ENCODE results near the gene AP3D1. TPM values are rescaled to one million over a fixed set of nuclear protein-coding genes. Genes with fewer than 3 reads are reported as not detected.
A peak's percentile ranks its signal among the peaks of the same experiment; 100 is the strongest.

Gene AP3D1
- total RNA-seq, 4 donors from 2014 or later = 66.7 to 107 (median 79.6) TPM

DNA sequence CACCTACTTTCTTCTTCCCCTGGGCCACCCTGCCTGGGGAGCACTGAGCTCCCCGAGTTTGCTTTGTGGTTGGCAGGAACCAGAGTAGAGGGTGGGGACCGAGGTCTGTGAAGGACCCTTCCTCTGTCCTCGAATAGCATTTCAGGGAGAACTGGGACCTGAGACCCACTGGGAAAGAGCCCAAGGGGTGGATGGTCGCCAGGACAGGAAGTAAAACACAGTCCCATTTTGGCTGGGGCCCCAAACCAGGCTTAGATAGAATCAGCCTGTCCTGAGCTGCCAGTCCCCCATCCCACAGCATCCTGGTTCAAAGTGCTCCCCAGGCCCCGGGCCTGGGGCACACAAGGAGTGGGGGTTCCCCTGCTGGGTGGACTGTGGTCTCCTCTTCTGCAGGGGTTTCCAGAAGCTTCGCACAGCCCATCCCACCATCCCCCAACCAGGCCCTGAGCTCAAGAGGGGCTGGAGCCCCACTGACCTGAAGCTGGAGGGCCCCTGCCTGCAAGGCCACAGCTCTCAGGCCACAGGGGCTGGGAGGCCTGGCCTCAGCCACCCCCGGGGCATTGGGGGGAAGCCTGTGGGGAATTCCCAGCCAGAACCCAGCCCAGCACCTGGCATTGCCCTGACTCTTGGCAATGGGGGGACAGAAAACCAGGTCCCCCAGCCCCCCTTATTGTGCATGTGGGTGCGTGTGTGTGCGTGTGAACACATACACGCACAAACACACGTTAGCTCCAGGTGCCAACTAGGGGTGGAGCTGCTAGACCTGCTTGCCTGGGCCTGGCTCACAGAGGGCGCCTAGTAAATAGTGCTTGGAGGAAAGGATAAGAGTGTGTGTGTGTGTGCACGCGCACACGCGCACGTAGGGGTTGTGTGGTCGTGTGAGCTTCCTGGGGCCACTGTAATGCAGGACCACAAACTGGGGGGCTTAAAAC, 99.3 kb downstream of the AP3D1 start:
- ATAC-seq (ENCODE audit: low FRiP score) = no peak
- DNase-seq (ENCODE audit: low spot score) = no peak
- TF ChIP-seq, protein P1, sequence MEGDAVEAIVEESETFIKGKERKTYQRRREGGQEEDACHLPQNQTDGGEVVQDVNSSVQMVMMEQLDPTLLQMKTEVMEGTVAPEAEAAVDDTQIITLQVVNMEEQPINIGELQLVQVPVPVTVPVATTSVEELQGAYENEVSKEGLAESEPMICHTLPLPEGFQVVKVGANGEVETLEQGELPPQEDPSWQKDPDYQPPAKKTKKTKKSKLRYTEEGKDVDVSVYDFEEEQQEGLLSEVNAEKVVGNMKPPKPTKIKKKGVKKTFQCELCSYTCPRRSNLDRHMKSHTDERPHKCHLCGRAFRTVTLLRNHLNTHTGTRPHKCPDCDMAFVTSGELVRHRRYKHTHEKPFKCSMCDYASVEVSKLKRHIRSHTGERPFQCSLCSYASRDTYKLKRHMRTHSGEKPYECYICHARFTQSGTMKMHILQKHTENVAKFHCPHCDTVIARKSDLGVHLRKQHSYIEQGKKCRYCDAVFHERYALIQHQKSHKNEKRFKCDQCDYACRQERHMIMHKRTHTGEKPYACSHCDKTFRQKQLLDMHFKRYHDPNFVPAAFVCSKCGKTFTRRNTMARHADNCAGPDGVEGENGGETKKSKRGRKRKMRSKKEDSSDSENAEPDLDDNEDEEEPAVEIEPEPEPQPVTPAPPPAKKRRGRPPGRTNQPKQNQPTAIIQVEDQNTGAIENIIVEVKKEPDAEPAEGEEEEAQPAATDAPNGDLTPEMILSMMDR (IDR thresholded peaks at IDR 0.05) = no peak

DNA sequence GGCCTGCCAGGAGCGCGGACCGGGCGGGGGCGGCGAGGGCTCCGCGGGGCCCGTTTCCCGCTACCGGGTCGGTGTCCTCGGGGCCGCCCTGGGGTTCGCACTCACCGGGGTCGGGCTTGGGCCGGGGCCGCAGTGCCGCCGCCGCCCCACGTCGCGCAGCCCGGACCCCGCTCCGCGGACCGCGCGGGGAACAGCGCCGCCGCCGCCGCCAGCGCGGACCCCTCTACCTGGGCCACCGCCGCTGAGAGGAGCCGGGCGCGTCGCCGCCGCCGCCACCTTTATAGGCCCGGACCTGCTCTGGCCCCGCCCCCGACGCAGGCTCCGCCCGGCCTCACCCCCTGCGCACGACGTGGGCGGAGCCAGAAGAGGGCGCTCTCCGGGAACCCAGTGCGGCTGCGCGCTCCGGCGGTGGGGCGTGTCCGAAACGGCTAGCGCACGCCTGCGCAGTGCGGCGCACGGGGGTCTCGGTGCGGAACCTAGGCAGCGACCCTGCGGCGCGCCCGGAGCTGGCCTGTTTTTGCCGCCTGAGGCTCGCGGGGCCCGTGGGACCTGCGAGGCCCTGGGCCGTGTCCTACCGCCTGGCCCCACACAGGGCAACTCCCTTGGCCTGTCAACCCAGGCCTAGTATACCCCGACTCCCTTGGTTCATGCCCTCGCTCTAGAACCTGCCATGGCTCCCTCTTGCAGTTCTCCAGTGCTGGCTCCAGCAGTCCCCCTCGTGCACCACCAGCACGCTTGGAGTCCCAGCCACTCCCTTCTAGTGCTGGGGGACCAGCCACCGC, 100.2 kb downstream of the AP3D1 start, which contains the start of gene MKNK2:
Gene MKNK2 (minus strand): TSS at position 254 of the 782 bp plus-strand sequence. CDS start 393 bp downstream, outside the sequence.
- peak; percentile 72 for ATAC-seq (ENCODE audit: low FRiP score)
- TF ChIP-seq, protein P1 (IDR thresholded peaks at IDR 0.05) = no peak
- DNase-seq (ENCODE audit: low spot score) = peak; percentile 77

Other genes starting within 250 kb of the AP3D1 start
- 1 to 10 TPM; 2.4 to 6.2 (median 3.9) TPM for gene ADAT3, start 246.2 kb downstream of the AP3D1 start, total RNA-seq
- 10 to 100 TPM; 38.0 to 57.8 (median 45.6) TPM for gene SCAMP4, start 246.2 kb downstream of the AP3D1 start, total RNA-seq
- gene CSNK1G2, start 210.4 kb downstream of the AP3D1 start, total RNA-seq = 10 to 100 TPM; 49.3 to 76.6 (median 52.3) TPM
- 10 to 100 TPM; 37.1 to 58.3 (median 52.8) TPM for gene BTBD2, start 135.9 kb downstream of the AP3D1 start, total RNA-seq
- gene MKNK2, start 100.3 kb downstream of the AP3D1 start, total RNA-seq = 100 to 1,000 TPM; 133 to 232 (median 178) TPM
- gene MOB3A, start 55.2 kb downstream of the AP3D1 start, total RNA-seq = 10 to 100 TPM; 29.7 to 51.7 (median 44.8) TPM
- gene IZUMO4, start 54.7 kb downstream of the AP3D1 start, total RNA-seq = 1 to 10 TPM; 3.7 to 5.5 (median 4.6) TPM
- gene DOT1L, start 12.4 kb upstream of the AP3D1 start, total RNA-seq = 10 to 100 TPM in 3 of 4 donors, 1 to 10 TPM in 1; 8.2 to 52.4 (median 15.3) TPM
- gene PLEKHJ1, start 84.8 kb upstream of the AP3D1 start, total RNA-seq = 10 to 100 TPM; 45.0 to 67.5 (median 52.3) TPM
- 10 to 100 TPM; 13.2 to 31.1 (median 24.5) TPM for gene SF3A2, start 85.3 kb upstream of the AP3D1 start, total RNA-seq
- 1 to 10 TPM in 1 of 4 donors, under 1 TPM in 2, not detected in 1; 0.25 to 1.1 (median 0.72) TPM for gene AMH, start 97.8 kb upstream of the AP3D1 start, total RNA-seq
- not detected for gene JSRP1, start 104.9 kb upstream of the AP3D1 start, total RNA-seq
- 1 to 10 TPM in 3 of 4 donors, under 1 TPM in 1; 0.09 to 9.1 (median 1.3) TPM for gene PEAK3, start 130.6 kb upstream of the AP3D1 start, total RNA-seq
- gene LINGO3, start 156.6 kb upstream of the AP3D1 start, total RNA-seq = under 1 TPM in 1 of 4 donors, not detected in 3; 0.19 TPM
- 100 to 1,000 TPM; 101 to 142 (median 115) TPM for gene LSM7, start 177.0 kb upstream of the AP3D1 start, total RNA-seq
- gene SPPL2B, start 177.1 kb upstream of the AP3D1 start, total RNA-seq = 10 to 100 TPM; 24.0 to 42.6 (median 27.4) TPM
- under 1 TPM in 1 of 4 donors, not detected in 3; 0.12 TPM for gene TMPRSS9, start 208.7 kb upstream of the AP3D1 start, total RNA-seq

All from omental fat pad (tissue), 4 donors.